ENCODE results near the gene ETFB. TPM values are rescaled to one million over a fixed set of nuclear protein-coding genes. Genes with fewer than 3 reads are reported as not detected.
"Not testable (repeated sequence)": the region's sequence is repeated elsewhere in the genome, so short reads cannot be mapped to it uniquely, and the experiment has no call there.

The ETFB gene
- total RNA-seq, result 100 to 1,000 TPM; 137 to 141 TPM

- DNase-seq (no peak), ATAC-seq (no peak)
- POLR2A ChIA-PET, result interaction anchor here (1.0 to 2.8 kb wide), 4 partner anchors 10 to 33 kb away, joined by 3 to 18 read pairs (median 8); partner anchors contain the start of gene VSIG10L
- Mint-ChIP-seq H3K4me3 (peak within 1 kb of the TSS; percentile 96), H3K9me3 (ENCODE audit: insufficient read depth) (no peaks in the 10 kb centered on the region), H3K27me3 (ENCODE audit: low read depth) (no peaks in the 10 kb centered on the region), H3K36me3 (ENCODE audit: low read depth) (peaks cover 41% of the 10 kb centered on the region), H3K27ac (peak within 1 kb of the TSS; percentile 94), H3K4me1 (ENCODE audit: low read depth) (peaks cover 81% of the 10 kb centered on the region)
- CTCF ChIA-PET, result interaction anchor here (0.8 to 3.3 kb wide), 7 partner anchors 22 to 107 kb away, joined by 3 to 27 read pairs (median 5); no protein-coding TSS in a partner anchor
These were observed at the start of gene ETFB for GRCh38 chr19:51365965-51366388. Gene ETFB, minus strand, starts transcription at chr19:51366388. Its CDS starts 62 bp downstream, at chr19:51366326.

GRCh38 chr19:51415187-51415586 lies 49.0 kb upstream of the ETFB start:
- no peak overlapping the region for H3K27ac Mint-ChIP-seq
- no peaks in the 10 kb centered on the region for H3K9me3 Mint-ChIP-seq (ENCODE audit: insufficient read depth)
- CTCF ChIA-PET, result no interaction called here
- H3K27me3 Mint-ChIP-seq (ENCODE audit: low read depth), result peaks cover 11% of the 10 kb centered on the region
- peaks cover 14% of the 10 kb centered on the region for H3K4me1 Mint-ChIP-seq (ENCODE audit: low read depth)
- ATAC-seq (no peak), DNase-seq (no peak)
- no peaks in the 10 kb centered on the region for H3K36me3 Mint-ChIP-seq (ENCODE audit: low read depth)
- POLR2A ChIA-PET, result no interaction called here
- H3K4me3 Mint-ChIP-seq, result no peak overlapping the region

GRCh38 chr19:51410950-51411748 lies 45.0 kb upstream of the ETFB start:
- DNase-seq (no peak), ATAC-seq (no peak)
- Mint-ChIP-seq H3K4me3 (no peak overlapping the region), H3K27ac (no peak overlapping the region), H3K36me3 (ENCODE audit: low read depth) (no peaks in the 10 kb centered on the region), H3K4me1 (ENCODE audit: low read depth) (peaks cover 8% of the 10 kb centered on the region), H3K27me3 (ENCODE audit: low read depth) (peaks cover 3% of the 10 kb centered on the region), H3K9me3 (ENCODE audit: insufficient read depth) (no peaks in the 10 kb centered on the region)
- CTCF ChIA-PET, result interaction anchor here (1.0 to 5.0 kb wide), 2 partner anchors 11 to 13 kb away, joined by 3 to 28 read pairs; no protein-coding TSS in a partner anchor
- POLR2A ChIA-PET, result no interaction called here

- POLR2A ChIA-PET, result no interaction called here
- peaks cover 6% of the 10 kb centered on the region for H3K9me3 Mint-ChIP-seq (ENCODE audit: insufficient read depth)
- H3K36me3 Mint-ChIP-seq (ENCODE audit: low read depth), result peaks cover 8% of the 10 kb centered on the region
- ATAC-seq (peak; percentile 75), DNase-seq (peak; percentile 53)
- H3K4me3 Mint-ChIP-seq, result no peak overlapping the region
- peaks cover 3% of the 10 kb centered on the region for H3K27me3 Mint-ChIP-seq (ENCODE audit: low read depth)
- no peak overlapping the region for H3K27ac Mint-ChIP-seq
- peaks cover 8% of the 10 kb centered on the region for H3K4me1 Mint-ChIP-seq (ENCODE audit: low read depth)
- CTCF ChIA-PET, result interaction anchor here (1.0 to 5.0 kb wide), 13 partner anchors 10 to 148 kb away, joined by 3 to 28 read pairs (median 4); no protein-coding TSS in a partner anchor
These were observed 41.4 kb upstream of the ETFB start for GRCh38 chr19:51407511-51408131.

- Mint-ChIP-seq H3K4me3 (no peak overlapping the region), H3K27ac (no peak overlapping the region), H3K27me3 (ENCODE audit: low read depth) (no peaks in the 10 kb centered on the region), H3K9me3 (ENCODE audit: insufficient read depth) (peaks cover 17% of the 10 kb centered on the region), H3K4me1 (ENCODE audit: low read depth) (peaks cover 9% of the 10 kb centered on the region), H3K36me3 (ENCODE audit: low read depth) (peaks cover 19% of the 10 kb centered on the region)
- ChIA-PET POLR2A (no interaction called here), CTCF (no interaction called here)
- ATAC-seq, result no peak
- DNase-seq, result no peak
These were observed 35.9 kb upstream of the ETFB start for GRCh38 chr19:51402117-51402516.

GRCh38 chr19:51399936-51400335 lies 33.7 kb upstream of the ETFB start:
- H3K4me3 Mint-ChIP-seq; POLR2A ChIA-PET; H3K27ac Mint-ChIP-seq; ATAC-seq; H3K27me3 Mint-ChIP-seq (ENCODE audit: low read depth); DNase-seq: not testable (repeated sequence)
- peaks cover 25% of the 10 kb centered on the region for H3K4me1 Mint-ChIP-seq (ENCODE audit: low read depth)
- CTCF ChIA-PET, result interaction anchor here (1.0 to 2.7 kb wide), 4 partner anchors 19 to 39 kb away, joined by 3 to 8 read pairs (median 3); no protein-coding TSS in a partner anchor
- H3K36me3 Mint-ChIP-seq (ENCODE audit: low read depth), result peaks cover 21% of the 10 kb centered on the region
- peaks cover 17% of the 10 kb centered on the region for H3K9me3 Mint-ChIP-seq (ENCODE audit: insufficient read depth)

GRCh38 chr19:51399231-51399630 lies 33.0 kb upstream of the ETFB start:
- CTCF ChIA-PET, result interaction anchor here (0.9 to 6.1 kb wide), 14 partner anchors 10 to 262 kb away, joined by 3 to 35 read pairs (median 4); partner anchors contain the start of gene SIGLEC10

GRCh38 chr19:51398096-51398704 lies 32.0 kb upstream of the ETFB start:
- H3K9me3 Mint-ChIP-seq (ENCODE audit: insufficient read depth), result peaks cover 15% of the 10 kb centered on the region

More at GRCh38 chr19:51399231-51399630, 33.0 kb upstream of the ETFB start:
- no peak for ATAC-seq
- peaks cover 25% of the 10 kb centered on the region for H3K36me3 Mint-ChIP-seq (ENCODE audit: low read depth)
- H3K4me3 Mint-ChIP-seq, result no peak overlapping the region
- H3K9me3 Mint-ChIP-seq (ENCODE audit: insufficient read depth), result peaks cover 17% of the 10 kb centered on the region
- peaks cover 30% of the 10 kb centered on the region for H3K4me1 Mint-ChIP-seq (ENCODE audit: low read depth)
- POLR2A ChIA-PET, result interaction anchor here (0.9 kb wide), 1 partner anchor 33 kb away, joined by 3 read pairs; the partner anchor contains the start of gene ETFB
- H3K27me3 Mint-ChIP-seq (ENCODE audit: low read depth), result no peaks in the 10 kb centered on the region
- DNase-seq, result no peak
- no peak overlapping the region for H3K27ac Mint-ChIP-seq

GRCh38 chr19:51397453-51397852 lies 31.3 kb upstream of the ETFB start:
- CTCF ChIA-PET, result interaction anchor here (1.5 to 6.1 kb wide), 7 partner anchors 12 to 43 kb away, joined by 5 to 35 read pairs (median 8); partner anchors contain the start of gene ETFB
- H3K4me3 Mint-ChIP-seq; H3K27me3 Mint-ChIP-seq (ENCODE audit: low read depth); DNase-seq; H3K27ac Mint-ChIP-seq; POLR2A ChIA-PET; H3K9me3 Mint-ChIP-seq (ENCODE audit: insufficient read depth); ATAC-seq: not testable (repeated sequence)
- Mint-ChIP-seq H3K36me3 (ENCODE audit: low read depth) (peaks cover 16% of the 10 kb centered on the region), H3K4me1 (ENCODE audit: low read depth) (peaks cover 43% of the 10 kb centered on the region)

More at GRCh38 chr19:51398096-51398704, 32.0 kb upstream of the ETFB start:
- DNase-seq, result no peak
- Mint-ChIP-seq H3K4me1 (ENCODE audit: low read depth) (peaks cover 37% of the 10 kb centered on the region), H3K4me3 (no peak overlapping the region), H3K27me3 (ENCODE audit: low read depth) (no peaks in the 10 kb centered on the region), H3K36me3 (ENCODE audit: low read depth) (peaks cover 23% of the 10 kb centered on the region), H3K27ac (no peak overlapping the region)
- no peak for ATAC-seq
- ChIA-PET CTCF (interaction anchor here (0.7 to 6.1 kb wide), 15 partner anchors 9 to 263 kb away, joined by 3 to 35 read pairs (median 5); partner anchors contain the start of genes ETFB and SIGLEC10), POLR2A (interaction anchor here (0.9 kb wide), 1 partner anchor 32 kb away, joined by 3 read pairs; the partner anchor contains the start of gene ETFB)

GRCh38 chr19:51396175-51396574 lies 30.0 kb upstream of the ETFB start:
- Mint-ChIP-seq H3K9me3 (ENCODE audit: insufficient read depth) (no peaks in the 10 kb centered on the region), H3K27me3 (ENCODE audit: low read depth) (no peaks in the 10 kb centered on the region), H3K4me1 (ENCODE audit: low read depth) (peaks cover 48% of the 10 kb centered on the region), H3K36me3 (ENCODE audit: low read depth) (peaks cover 8% of the 10 kb centered on the region), H3K27ac (peak overlapping the region; percentile 96), H3K4me3 (no peak overlapping the region)
- ATAC-seq (no peak), DNase-seq (no peak)
- POLR2A ChIA-PET, result interaction anchor here (2.4 to 4.1 kb wide), 4 partner anchors 20 to 29 kb away, joined by 11 to 68 read pairs (median 18); partner anchors contain the start of genes CLDND2, NKG7 and SIGLEC10
- CTCF ChIA-PET, result interaction anchor here (0.8 to 6.1 kb wide), 10 partner anchors 12 to 261 kb away, joined by 3 to 39 read pairs (median 21); partner anchors contain the start of genes ETFB, NKG7 and SIGLEC10
